HG02571 (cell line): ENCODE measurements around the gene VASH1.
A peak's percentile ranks its signal among the peaks of the same experiment; 100 is the strongest.

Experiments
- ATAC-seq: cut with Tn5 transposase; IDR thresholded peaks from one replicate; pipeline ENCODE4 v1.9.1; 2021; ENCODE audit warnings: mild to moderate bottlenecking, moderate library complexity; ENCODE audit not compliant: unreplicated experiment

VASH1 gene

GRCh38 chr14:76742185-76742584 lies 19.1 kb upstream of the VASH1 start:
- no peak for ATAC-seq

DNA sequence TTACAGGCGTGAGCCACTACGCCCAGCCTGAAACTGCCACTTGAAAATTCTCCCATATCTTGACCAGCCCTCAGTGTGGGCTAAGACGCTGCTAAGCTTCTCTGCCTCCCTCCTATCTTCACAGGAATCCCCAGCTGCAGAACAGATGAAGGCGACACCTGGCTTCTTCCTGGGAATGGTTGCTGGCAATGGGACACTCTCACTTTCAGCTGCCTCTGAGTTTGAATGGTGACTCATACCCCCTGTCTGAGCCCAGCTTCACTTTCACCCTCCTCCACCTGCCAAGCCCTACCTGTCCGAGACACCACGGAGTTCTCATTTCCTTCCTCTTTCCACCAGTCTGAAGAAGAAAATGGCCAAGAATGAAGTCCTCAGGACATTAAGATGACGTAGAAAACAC lies 18.3 kb upstream of the VASH1 start:
- no peak for ATAC-seq

DNA sequence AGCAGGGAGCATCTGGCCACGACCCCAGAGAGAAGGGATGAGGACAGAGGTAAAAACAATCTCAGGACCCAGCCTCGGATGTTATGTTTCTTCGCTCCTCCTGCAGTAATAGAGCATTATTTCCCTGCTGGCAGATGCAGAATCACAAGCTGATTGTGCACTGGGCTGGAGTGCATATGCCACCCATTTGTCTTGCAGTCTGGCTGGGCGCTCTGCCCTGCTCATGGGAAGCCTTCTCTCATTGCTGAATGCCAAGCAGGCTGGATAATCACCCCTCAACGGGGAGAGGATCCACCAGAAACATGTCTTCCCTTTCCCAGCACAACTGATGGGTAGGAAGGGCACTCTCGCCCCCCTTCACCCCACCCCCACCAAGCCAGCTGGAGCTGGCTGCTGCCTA lies 8.5 kb upstream of the VASH1 start:
- no peak for ATAC-seq

DNA sequence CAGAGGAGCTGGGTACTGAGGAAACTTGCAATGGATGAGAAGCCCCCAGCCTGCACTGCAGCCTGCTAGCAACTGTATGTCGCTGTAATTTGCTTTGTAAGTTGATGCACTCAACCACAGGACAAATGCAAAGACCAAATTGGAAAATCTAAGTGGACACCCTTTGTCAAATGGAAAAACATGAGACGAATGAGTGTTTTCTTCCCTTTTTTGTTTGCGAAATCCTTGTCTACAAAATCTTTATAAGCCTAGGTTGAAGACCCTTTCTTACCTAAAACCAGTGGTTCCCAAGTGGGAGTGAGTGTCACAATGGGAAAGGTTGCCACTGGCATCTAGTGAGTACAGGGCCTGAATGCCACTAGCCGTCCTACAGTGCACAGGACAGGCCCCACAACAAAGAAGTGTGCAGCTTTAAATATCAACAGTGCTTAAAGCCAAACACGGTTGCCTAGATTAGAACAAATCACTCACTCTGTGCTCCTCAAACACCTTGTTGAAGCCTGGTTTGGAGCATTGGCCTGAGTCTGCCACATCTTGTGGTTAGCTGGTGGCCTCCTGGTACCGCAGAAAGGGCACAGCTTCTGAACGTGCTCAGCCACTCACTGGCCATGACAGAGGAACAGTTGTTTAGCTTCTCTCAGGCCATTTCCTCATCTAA lies 7.6 kb upstream of the VASH1 start:
- ATAC-seq = no peak

DNA sequence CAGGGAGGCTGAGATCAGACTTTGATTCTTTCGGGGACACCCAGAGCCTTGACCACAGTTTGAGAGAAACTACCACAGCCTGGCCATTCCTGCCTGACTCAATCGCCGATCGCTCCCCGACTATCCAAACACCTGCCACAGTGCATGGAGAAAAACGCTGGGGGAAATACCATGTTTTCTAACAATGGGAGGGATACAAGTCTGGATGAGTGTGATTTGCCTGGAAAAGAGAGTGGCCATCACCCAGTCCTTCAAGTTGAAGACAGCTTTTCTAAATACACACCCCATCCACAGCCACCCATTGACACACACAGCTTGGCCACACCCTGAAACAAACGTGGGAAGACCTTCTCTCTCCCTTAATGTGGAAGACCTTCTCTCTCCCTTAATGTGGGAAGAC lies 6.7 kb upstream of the VASH1 start:
- ATAC-seq = no peak

DNA sequence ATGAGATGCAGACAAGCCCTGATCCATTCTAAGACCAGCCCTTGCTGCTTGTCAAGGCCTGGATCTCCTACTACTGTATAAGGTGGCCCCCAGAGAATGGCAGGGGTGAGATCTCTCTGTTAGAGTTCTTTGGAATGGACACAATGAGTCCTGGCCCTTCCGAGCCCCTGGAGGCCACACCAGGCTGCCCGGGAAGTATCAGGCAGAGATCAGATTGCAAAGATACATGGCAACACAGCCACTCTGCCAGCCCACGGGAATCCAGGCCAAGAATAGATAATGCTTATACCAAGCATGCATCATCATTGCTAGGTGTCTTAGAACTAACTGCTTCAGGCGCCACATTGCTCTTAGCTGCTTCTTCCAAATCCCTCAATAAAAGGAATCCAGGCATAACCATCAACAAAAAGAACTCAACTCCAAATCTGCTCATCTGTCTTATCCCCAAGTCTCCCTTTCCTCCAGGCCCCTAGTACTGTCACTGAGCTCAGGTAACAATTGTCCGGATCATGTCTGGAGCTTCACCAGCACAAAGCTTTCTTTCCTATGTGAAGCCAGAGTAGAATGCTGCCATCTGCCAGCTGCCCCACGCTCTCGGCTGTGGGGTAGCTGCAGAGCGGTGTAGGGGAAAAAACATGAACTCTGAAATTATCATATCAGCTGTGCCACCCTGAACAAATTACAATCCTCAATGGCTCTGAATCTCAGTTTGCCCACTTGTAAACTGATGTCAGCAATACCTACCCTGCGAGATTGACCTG lies 5.5 kb upstream of the VASH1 start:
- no peak for ATAC-seq

DNA sequence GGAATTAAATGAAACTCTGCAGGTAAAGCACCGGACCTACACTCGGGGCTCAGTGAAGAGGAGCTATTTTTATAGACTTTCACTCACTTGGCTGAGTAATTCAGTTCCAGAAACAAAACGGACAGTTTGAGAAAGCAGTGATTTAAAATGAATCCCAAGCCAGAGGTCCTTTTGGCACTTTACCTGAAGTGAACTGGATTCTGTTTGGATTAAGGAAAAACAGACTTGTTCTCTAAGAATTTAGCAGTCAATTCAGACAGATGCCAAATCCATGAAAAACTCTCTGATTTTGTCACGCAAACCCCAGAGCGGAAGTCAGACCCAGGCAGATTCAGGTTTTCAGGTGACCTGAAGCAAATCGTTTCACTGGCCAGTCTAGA lies 4.9 kb upstream of the VASH1 start:
- no peak for ATAC-seq

GRCh38 chr14:76759589-76759988 lies 1.7 kb upstream of the VASH1 start:
- ATAC-seq = no peak

- ATAC-seq = no peak
Observed at GRCh38 chr14:76760331-76761135, 735 bp upstream of the VASH1 start.

DNA sequence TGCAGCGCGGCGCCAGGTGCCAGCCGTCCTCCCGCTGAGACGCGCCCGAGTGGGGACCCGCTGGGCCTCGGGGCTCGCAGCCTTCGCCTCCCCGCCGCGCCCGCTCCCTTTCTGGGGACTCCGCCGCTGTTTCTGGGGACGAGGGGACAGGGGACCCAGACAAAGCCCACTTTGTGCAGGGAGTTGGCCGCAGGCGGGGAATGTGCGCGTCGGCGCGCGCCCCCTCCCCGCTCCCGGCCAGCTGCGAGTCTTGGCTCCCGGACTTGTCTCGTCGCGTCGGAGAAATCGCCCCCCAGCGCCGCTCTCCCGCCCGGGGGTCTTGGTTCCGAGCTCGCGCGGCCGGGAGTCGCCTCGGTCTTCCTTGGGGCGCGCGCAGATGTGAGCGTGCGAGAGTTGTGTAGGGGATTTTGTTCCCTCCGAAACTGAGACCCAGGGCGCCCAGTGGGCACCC lies 717 bp downstream of the VASH1 start:
- ATAC-seq = no peak

GRCh38 chr14:76762411-76763095 lies 1.3 kb downstream of the VASH1 start:
- ATAC-seq = no peak

- no peak for ATAC-seq
Observed at GRCh38 chr14:76763096-76764041, 2.1 kb downstream of the VASH1 start.

DNA sequence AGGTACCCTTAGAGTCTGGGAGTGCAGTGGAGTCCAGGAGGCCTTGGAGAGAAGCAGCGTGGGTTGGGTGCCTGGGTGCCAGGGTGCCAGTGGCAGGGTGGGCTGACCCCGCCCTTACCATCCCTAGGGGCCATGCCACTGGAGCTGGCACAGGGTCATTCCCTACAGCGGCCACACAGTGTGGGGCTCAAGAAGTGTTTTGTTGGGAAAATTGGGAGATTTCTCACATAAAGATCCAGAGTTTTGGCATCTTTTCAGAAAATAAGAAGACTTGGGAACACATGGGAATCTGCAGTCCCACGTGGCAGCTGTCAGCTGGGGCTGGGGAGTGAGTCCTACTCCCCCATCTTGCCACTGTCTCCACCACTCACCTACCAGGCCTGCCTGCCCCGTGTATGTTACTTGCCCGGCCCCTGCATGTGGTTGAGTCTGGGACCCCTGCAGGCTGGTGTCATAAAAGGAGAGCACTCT lies 4.2 kb downstream of the VASH1 start:
- no peak for ATAC-seq

DNA sequence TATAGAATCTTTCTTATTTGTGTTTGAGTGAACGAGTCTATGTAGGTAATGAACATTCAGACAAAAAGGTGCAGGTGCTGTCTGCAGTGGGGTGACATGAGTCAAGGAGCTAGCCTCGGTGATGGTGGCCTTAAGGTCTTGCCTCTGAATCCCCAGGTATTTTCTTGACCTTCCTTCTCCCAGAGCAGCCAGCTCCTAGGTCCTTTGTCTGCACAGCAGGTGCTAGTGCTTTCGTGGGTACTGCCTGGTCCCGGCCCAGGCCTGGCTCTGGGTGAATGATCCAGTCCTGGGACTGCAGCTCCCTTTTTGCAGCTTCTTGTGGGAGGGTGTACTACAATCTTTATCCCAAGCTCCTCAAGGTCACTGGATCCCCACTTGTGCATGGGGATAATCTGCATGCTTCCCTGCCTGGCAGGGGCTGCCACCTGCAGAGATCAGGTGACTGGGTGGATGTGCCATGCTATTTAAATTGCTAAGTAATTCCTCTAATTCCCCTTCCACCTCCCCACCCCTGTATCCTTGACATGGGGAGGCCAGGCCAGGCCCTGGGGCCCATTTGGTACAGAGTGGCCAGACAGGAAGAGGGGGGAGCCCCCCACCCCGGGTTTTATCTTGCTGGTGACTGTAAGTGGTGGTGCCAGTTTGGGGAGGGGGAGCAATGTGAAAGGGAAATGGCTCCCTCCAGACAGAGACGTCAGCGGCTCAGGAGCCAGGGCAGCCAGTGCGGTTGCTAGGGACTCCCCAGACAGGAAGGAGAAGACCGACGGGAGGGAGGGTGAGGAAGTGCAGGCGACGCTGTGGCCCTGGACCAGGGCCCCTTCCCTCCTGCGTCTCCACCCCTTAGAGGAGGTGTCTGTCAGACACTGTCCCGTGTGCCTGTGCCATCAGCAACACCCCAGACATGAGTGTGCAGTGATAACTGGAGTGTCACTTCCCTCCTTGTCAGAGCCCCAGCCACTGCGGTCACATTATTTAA lies 6.7 kb downstream of the VASH1 start:
- peak; percentile 55 for ATAC-seq

GRCh38 chr14:76768671-76769500 lies 7.6 kb downstream of the VASH1 start:
- ATAC-seq = no peak

DNA sequence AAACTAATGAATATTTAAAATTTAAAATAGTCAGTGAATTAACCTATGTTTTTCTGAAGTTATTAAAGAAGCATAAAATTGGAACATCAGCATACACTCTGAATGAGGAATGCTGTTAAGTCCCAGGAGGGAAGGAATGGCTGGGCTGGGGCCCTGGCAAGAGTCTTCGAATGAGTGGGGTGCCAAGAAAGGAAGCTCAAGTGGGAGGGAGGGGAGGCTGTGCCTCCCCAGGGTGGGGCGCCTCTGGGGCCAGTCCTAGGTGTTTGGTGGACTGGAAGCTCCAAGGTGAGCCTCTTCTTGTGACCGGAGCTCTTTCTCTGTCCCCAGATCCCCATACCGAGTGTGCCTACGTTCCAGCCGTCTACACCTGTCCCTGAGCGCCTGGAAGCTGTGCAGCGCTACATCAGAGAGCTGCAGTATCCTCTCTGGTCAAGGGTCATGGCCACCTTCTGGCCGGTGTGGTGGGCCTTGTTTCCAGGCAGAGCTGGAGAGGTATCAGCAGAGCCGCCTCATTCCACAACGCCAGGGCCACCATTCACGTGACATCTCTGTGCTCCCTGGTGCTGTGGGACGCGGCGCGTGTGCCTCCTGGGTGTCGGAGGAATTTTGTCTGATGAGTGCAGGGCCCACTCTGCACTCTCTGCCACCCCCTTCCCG lies 8.5 kb downstream of the VASH1 start:
- ATAC-seq = no peak
